WERI-Rb-1 (cell line): ENCODE measurements around the gene MEX3C.

Experiments used
- DNase-seq: peaks from one replicate; pipeline ENCODE4 v3.0.0-alpha.2; 2020
- H3K27ac ChIP-seq: fragments of 250-450 bp; sonication (Bioruptor Pico); 2 replicates; pipeline ENCODE4 v1.5.1; 2020; ENCODE audit warnings: mild to moderate bottlenecking, moderate library complexity
- H3K27me3 ChIP-seq: fragments of 250-450 bp; sonication (Bioruptor Pico); 2 replicates; pipeline ENCODE4 v1.5.1; 2021; ENCODE audit warnings: mild to moderate bottlenecking, low read depth, moderate library complexity; ENCODE audit not compliant: insufficient read depth, severe bottlenecking
- H3K36me3 ChIP-seq: fragments of 250-450 bp; sonication (Bioruptor Pico); 2 replicates; pipeline ENCODE4 v1.5.1; 2020; ENCODE audit warnings: mild to moderate bottlenecking, moderate library complexity
- H3K4me3 ChIP-seq: 2 replicates; pipeline ENCODE4 v1.5.1; 2011; ENCODE audit warnings: low read depth, mild to moderate bottlenecking, control low read depth, low read length
- H3K9me3 ChIP-seq: fragments of 250-450 bp; sonication (Bioruptor Pico); 2 replicates; pipeline ENCODE4 v1.5.1; 2021; ENCODE audit warnings: mild to moderate bottlenecking, moderate library complexity; ENCODE audit not compliant: severe bottlenecking
- TF ChIP-seq, protein P1 (sequence below): IDR thresholded peaks from 2 replicates; pipeline ENCODE4 v1.5.1; 2011; ENCODE audit warnings: low read depth, mild to moderate bottlenecking, control low read depth, inconsistent platforms, low read length

Gene MEX3C

DNA sequence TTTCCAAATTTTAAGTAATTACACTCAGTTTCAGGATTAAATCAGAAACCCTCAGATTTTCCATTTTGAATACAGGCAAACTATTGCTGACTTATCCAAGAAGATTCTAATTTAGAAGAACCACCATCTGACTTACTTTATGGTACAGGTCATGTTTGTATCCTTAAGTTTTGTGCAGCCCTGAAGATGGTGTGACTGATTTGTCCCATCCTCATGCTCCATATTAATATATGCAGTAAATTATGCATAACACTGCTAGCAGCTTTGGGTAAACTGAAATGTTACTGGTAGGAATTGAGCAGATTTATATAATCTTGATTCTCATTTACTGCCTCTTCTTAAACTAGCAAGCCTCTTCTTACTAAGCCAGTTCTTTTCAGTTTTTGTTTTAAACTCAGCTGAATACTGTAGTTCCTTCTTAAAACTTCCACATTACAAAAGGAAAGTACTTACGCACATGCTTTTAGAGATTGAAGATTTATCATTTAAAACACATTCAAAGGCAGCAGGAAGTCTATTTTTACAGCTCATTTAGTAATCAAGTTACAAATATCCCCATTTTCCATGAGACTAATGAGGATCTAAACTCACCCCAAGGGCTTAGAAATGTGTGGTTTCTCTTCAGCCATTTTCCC, 25.7 kb downstream of the MEX3C start:
- Histone ChIP-seq H3K27ac (no peak overlapping the region), H3K4me3 (no peak overlapping the region), H3K36me3 (peaks cover 25% of the 10 kb centered on the region), H3K27me3 (no peaks in the 10 kb centered on the region), H3K9me3 (no peaks in the 10 kb centered on the region)
- TF ChIP-seq, protein P1, sequence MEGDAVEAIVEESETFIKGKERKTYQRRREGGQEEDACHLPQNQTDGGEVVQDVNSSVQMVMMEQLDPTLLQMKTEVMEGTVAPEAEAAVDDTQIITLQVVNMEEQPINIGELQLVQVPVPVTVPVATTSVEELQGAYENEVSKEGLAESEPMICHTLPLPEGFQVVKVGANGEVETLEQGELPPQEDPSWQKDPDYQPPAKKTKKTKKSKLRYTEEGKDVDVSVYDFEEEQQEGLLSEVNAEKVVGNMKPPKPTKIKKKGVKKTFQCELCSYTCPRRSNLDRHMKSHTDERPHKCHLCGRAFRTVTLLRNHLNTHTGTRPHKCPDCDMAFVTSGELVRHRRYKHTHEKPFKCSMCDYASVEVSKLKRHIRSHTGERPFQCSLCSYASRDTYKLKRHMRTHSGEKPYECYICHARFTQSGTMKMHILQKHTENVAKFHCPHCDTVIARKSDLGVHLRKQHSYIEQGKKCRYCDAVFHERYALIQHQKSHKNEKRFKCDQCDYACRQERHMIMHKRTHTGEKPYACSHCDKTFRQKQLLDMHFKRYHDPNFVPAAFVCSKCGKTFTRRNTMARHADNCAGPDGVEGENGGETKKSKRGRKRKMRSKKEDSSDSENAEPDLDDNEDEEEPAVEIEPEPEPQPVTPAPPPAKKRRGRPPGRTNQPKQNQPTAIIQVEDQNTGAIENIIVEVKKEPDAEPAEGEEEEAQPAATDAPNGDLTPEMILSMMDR: no peak
- no peak for DNase-seq

DNA sequence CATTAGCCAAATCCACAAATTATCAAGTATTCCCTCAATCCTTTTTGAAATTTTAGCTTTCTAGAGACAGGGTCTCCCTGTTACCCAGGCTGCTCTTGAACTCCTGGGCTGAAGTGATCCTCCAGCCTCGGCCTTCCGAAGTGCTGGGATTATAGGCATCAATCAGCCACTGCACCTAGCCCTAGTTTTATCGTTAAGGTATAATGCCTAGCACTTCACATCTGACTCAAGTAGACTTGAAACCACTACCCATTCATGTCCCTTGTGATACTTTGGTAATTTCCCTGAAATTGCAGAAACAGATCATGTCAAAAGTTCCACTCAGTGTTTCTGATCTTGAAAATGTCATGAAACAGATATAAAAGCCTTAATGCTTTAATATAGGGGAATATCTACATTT, 26.3 kb downstream of the MEX3C start:
- Histone ChIP-seq H3K27me3 (no peaks in the 10 kb centered on the region), H3K27ac (no peak overlapping the region), H3K9me3 (no peaks in the 10 kb centered on the region), H3K36me3 (peaks cover 20% of the 10 kb centered on the region), H3K4me3 (no peak overlapping the region)
- TF ChIP-seq, protein P1: no peak
- DNase-seq: no peak

DNA sequence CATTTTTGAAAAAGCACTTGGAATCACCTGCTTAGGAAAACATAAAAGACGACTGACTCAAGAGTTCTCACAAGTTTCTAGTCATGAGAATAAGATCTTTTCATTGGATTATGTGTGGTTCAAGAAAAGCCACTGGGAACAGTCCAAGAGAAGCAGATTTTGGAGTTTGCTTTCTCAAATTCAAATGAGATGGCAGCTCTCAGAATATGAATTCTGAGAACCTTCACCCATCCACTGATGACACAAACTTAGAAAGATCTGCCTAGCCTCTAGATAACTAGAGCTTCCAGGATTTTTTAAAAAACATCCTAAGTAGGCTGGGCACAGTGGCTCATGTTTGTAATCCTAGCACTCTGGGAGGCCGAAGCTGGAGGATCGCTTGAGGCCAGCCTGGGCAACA, 26.8 kb downstream of the MEX3C start:
- DNase-seq: no peak
- Histone ChIP-seq H3K36me3 (peaks cover 15% of the 10 kb centered on the region), H3K27me3 (no peaks in the 10 kb centered on the region), H3K27ac (no peak overlapping the region), H3K9me3 (no peaks in the 10 kb centered on the region), H3K4me3 (no peak overlapping the region)
- TF ChIP-seq, protein P1: no peak

DNA sequence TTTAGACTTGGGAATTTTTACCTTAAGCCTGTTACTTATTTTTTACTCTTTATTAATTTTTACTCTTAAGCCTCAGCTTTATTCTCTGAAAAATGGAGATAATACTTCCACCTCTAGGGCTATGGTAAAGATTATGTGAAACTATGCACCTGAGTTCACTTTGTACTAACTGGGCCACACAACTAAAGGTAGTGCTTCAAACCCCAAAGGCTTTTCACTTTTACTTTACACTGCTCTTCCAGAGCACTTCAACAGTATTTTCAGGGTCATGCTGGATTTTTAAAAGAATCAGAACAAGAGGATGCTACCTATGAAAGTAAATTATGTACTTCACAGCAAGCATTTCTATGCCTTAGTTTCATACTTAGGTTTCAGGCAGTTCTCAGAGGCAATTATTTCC, 27.8 kb downstream of the MEX3C start:
- Histone ChIP-seq H3K9me3 (no peaks in the 10 kb centered on the region), H3K27ac (no peak overlapping the region), H3K36me3 (peaks cover 5% of the 10 kb centered on the region), H3K27me3 (no peaks in the 10 kb centered on the region), H3K4me3 (no peak overlapping the region)
- DNase-seq: no peak
- TF ChIP-seq, protein P1: no peak

DNA sequence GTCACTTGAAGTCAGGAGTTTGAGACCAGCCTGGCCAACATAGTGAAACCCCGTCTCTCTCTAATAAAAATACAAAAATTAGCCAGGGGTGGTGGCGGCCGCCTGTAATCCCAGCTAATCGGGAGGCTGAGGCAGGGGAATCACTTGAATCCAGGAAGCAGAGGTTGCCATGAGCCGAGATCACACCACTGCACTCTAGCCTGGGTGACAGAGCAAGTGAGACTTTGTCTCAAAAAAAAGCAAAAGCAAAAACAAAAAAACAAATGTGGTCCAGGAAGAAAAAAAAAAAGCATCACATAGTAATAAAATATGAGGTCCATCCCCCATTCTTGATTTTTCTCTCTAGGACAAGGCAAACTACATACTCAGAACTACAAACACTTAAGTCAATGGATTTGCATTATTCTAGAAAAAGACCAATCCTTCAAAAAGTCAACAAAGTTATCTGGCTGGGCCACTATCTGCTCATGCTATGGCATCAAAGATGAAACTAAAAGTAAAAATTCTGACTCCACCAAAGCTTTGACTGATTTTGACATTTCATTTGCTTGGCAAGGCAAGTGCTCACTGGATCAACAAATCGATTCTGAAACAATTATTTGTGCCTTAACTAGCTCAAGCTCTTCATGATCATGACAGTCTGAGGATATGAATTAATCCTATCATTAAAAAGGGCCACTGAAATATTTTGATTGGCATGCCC, 28.4 kb downstream of the MEX3C start:
- TF ChIP-seq, protein P1: no peak
- no peaks in the 10 kb centered on the region for H3K27me3 ChIP-seq
- H3K27ac ChIP-seq: no peak overlapping the region
- no peak for DNase-seq
- H3K4me3 ChIP-seq: no peak overlapping the region
- H3K9me3 ChIP-seq: no peaks in the 10 kb centered on the region
- H3K36me3 ChIP-seq: peaks cover 2% of the 10 kb centered on the region; the same call in 1 of the 2 replicates
